Lung (tissue), 12 donors: ENCODE measurements around the gene GATA2. TPM values are rescaled to one million over a fixed set of nuclear protein-coding genes. Genes with fewer than 3 reads are reported as not detected.

Experiments used
- ATAC-seq: fragments of 200-7000 bp; cut with Tn5 transposase; one replicate; pipeline ENCODE4 v1.9.1; 2020; ENCODE audit warnings: moderate number of reproducible peaks; ENCODE audit not compliant: insufficient read depth, low FRiP score
- DNase-seq, 3 donors: peaks; one replicate each; pipeline ENCODE4 v3.0.0-alpha.2; 2013 to 2017
- H3K27ac ChIP-seq, 2 donors: one replicate each; pipeline ENCODE4 v1.5.1; 2013; ENCODE audit warnings: mild to moderate bottlenecking in 2 of 2, moderate library complexity in 2 of 2, control low read depth in 1 of 2, inconsistent platforms in 1 of 2, low read depth in 1 of 2, low read length in 1 of 2
- H3K27me3 ChIP-seq, 3 donors: one replicate each; pipeline ENCODE4 v1.5.1; 2013; ENCODE audit warnings: low read length in 2 of 3; ENCODE audit not compliant: control insufficient read depth in 3 of 3, insufficient read depth in 3 of 3
- H3K36me3 ChIP-seq, 4 donors: one replicate each; pipeline ENCODE4 v1.5.1; 2013; ENCODE audit warnings: low read length in 4 of 4, mild to moderate bottlenecking in 1 of 4, moderate library complexity in 1 of 4; ENCODE audit not compliant: control insufficient read depth in 4 of 4, insufficient read depth in 4 of 4
- H3K4me1 ChIP-seq, 5 donors: one replicate each; pipeline ENCODE4 v1.5.1; 2013; ENCODE audit warnings: low read length in 5 of 5, mild to moderate bottlenecking in 2 of 5, moderate library complexity in 1 of 5; ENCODE audit not compliant: control insufficient read depth in 5 of 5, insufficient read depth in 5 of 5
- H3K4me3 ChIP-seq: one replicate; pipeline ENCODE4 v1.5.1; 2013; ENCODE audit warnings: mild to moderate bottlenecking, control low read depth, moderate library complexity
- H3K9ac ChIP-seq, 2 donors: one replicate each; pipeline ENCODE4 v1.5.1; 2013; ENCODE audit warnings: low read length in 2 of 2, control low read depth in 1 of 2; ENCODE audit not compliant: insufficient read depth in 1 of 2
- H3K9me3 ChIP-seq, 4 donors: one replicate each; pipeline ENCODE4 v1.5.1; 2013; ENCODE audit warnings: low read length in 3 of 4, mild to moderate bottlenecking in 1 of 4, moderate library complexity in 1 of 4; ENCODE audit not compliant: control insufficient read depth in 4 of 4, insufficient read depth in 3 of 4
- CTCF ChIP-seq: IDR thresholded peaks from 2 replicates; pipeline ENCODE4 v1.5.1; 2012; ENCODE audit warnings: mild to moderate bottlenecking; ENCODE audit errors: control extremely low read depth, extremely low read depth
- WGBS, 2 donors: extraction: QIAGEN DNeasy Blood & Tissue Kit; methylation state at CpG; one replicate each; pipeline ENCODE4 v1.1.7; 2013; 5-methylcytosine and 5-hydroxymethylcytosine counted together
- polyA plus RNA-seq, 2 donors: library from polyadenylated mRNA; stranded (reverse); fragments of 200-250 nt; gene quantifications; one replicate each; pipeline ENCODE4 v1.2.1, GENCODE V29; 2013
- total RNA-seq, 2 donors: library from RNA; depleted of rRNA in 1 of 2; stranded (reverse); fragments of >200 nt in 1 of 2; gene quantifications; one replicate each; pipeline ENCODE4 v1.2.1, GENCODE V29; 2014 to 2021
- donor health status: control.
- donor health status: control.
- donor health status: Bipolar disorder and iron deficiency.
- donor health status: healthy.
- donor health status: DM: yes; HTN: yes; CAD: no.

Gene GATA2
- total and polyA plus RNA-seq, 4 donors, result 9.6 to 37.0 (median 28.7) TPM

- H3K9me3 ChIP-seq, result peaks cover 0 to 12% (median 0%) of the 10 kb centered on the region in 4 donors
- no peak overlapping the region for H3K4me3 ChIP-seq
- no peak overlapping the region for H3K27ac ChIP-seq
- DNase-seq (no peak), ATAC-seq (no peak)
- H3K27me3 ChIP-seq, result peaks cover 0 to 16% (median 4%) of the 10 kb centered on the region in 3 donors
- peaks cover 0 to 1% (median 0%) of the 10 kb centered on the region in 5 donors for H3K4me1 ChIP-seq
- WGBS, 2 donors, result 95 to 99% methylated on average over 3 of the region's 3 CpGs
- TF ChIP-seq CTCF, result no peak
- no peaks in the 10 kb centered on the region for H3K36me3 ChIP-seq
- H3K9ac ChIP-seq, result no peak overlapping the region
Measured at GRCh38 chr3:128505771-128506170, 12.8 kb upstream of the GATA2 start.

GRCh38 chr3:128504963-128505730 lies 12.1 kb upstream of the GATA2 start:
- no peak for ATAC-seq
- no peak for TF ChIP-seq CTCF
- Histone ChIP-seq H3K36me3 (no peaks in the 10 kb centered on the region), H3K27me3 (peaks cover 0 to 22% (median 5%) of the 10 kb centered on the region in 3 donors), H3K9ac (no peak overlapping the region), H3K27ac (no peak overlapping the region), H3K4me1 (peaks cover 0 to 1% (median 0%) of the 10 kb centered on the region in 5 donors), H3K9me3 (peaks cover 0 to 12% (median 0%) of the 10 kb centered on the region in 4 donors), H3K4me3 (no peak overlapping the region)
- DNase-seq, result no peak
- 93 to 94% methylated on average over 12 of the region's 12 CpGs for WGBS, 2 donors

GRCh38 chr3:128504533-128504915 lies 11.5 kb upstream of the GATA2 start:
- Histone ChIP-seq H3K9ac (no peak overlapping the region), H3K4me3 (no peak overlapping the region), H3K4me1 (peaks cover 0 to 1% (median 0%) of the 10 kb centered on the region in 5 donors), H3K27ac (no peak overlapping the region), H3K9me3 (peaks cover 0 to 8% (median 0%) of the 10 kb centered on the region in 4 donors), H3K36me3 (no peaks in the 10 kb centered on the region), H3K27me3 (peaks cover 0 to 28% (median 10%) of the 10 kb centered on the region in 3 donors)
- DNase-seq (no peak), ATAC-seq (no peak)
- WGBS, 2 donors, result 95% methylated on average over 8 of the region's 8 CpGs
- no peak for TF ChIP-seq CTCF
